GM21528 (cell line): ENCODE results near the gene DSPP.

ENCODE experiments used
- ATAC-seq: cut with Tn5 transposase; IDR thresholded peaks from one replicate; pipeline ENCODE4 v1.9.1; 2021; ENCODE audit warnings: mild to moderate bottlenecking, moderate library complexity; ENCODE audit not compliant: unreplicated experiment, low FRiP score

DSPP gene

GRCh38 chr4:87624698-87625097, 16.4 kb downstream of the DSPP start:
- ATAC-seq = no peak

GRCh38 chr4:87631668-87632067, 23.3 kb downstream of the DSPP start:
- no peak for ATAC-seq

- no peak for ATAC-seq
Measured at GRCh38 chr4:87632469-87632868, 24.1 kb downstream of the DSPP start.

- no peak for ATAC-seq
Measured at GRCh38 chr4:87633243-87633642, 24.9 kb downstream of the DSPP start.

- no peak for ATAC-seq
Measured at GRCh38 chr4:87644286-87644685, 36.0 kb downstream of the DSPP start.

- no peak for ATAC-seq
Measured at GRCh38 chr4:87649980-87650379, 41.7 kb downstream of the DSPP start, which contains the start of gene DMP1. DMP1 (plus strand) TSS chr4:87650280; CDS start chr4:87656493, 6,213 bp downstream.

- no peak for ATAC-seq
Measured at GRCh38 chr4:87650938-87651337, 42.6 kb downstream of the DSPP start.

GRCh38 chr4:87651941-87652340, 43.6 kb downstream of the DSPP start:
- ATAC-seq = no peak

GRCh38 chr4:87654487-87655044, 46.2 kb downstream of the DSPP start:
- ATAC-seq = no peak

- ATAC-seq = no peak
Measured at GRCh38 chr4:87657525-87657924, 49.2 kb downstream of the DSPP start.

GRCh38 chr4:87659247-87659931, 51.1 kb downstream of the DSPP start:
- ATAC-seq = no peak

GRCh38 chr4:87662871-87663270, 54.5 kb downstream of the DSPP start:
- ATAC-seq = no peak
